ENCODE results near the gene C3orf38.
"Not testable (repeated sequence)": the region's sequence is repeated elsewhere in the genome, so short reads cannot be mapped to it uniquely, and the experiment has no call there.

The C3orf38 gene

GRCh38 chr3:88166419-88166971 is 16.7 kb downstream of the C3orf38 start:
- DNase-seq = no peak
- Histone ChIP-seq H3K4me3 (ENCODE audit: low read depth, low read length) (no peak overlapping the region), H3K27me3 (replicated peaks) (no peaks in the 10 kb centered on the region), H3K27ac (no peak overlapping the region), H3K36me3 (replicated peaks) (no peaks in the 10 kb centered on the region)
- in situ Hi-C loops (cut with HindIII; ENCODE audit: low pct_ligation_motif_present, low sequenced_read_pairs) = no loop called here
- no peak for TF ChIP-seq CTCF (IDR thresholded peaks at IDR 0.05; ENCODE audit: low read depth, low read length, missing control alignments)

- Histone ChIP-seq H3K4me3 (ENCODE audit: low read depth, low read length) (no peak overlapping the region), H3K27ac (no peak overlapping the region), H3K27me3 (replicated peaks) (no peaks in the 10 kb centered on the region), H3K36me3 (replicated peaks) (no peaks in the 10 kb centered on the region)
- DNase-seq = no peak
- in situ Hi-C loops (cut with HindIII; ENCODE audit: low pct_ligation_motif_present, low sequenced_read_pairs) = no loop called here
- no peak for TF ChIP-seq CTCF (IDR thresholded peaks at IDR 0.05; ENCODE audit: low read depth, low read length, missing control alignments)
Observed at GRCh38 chr3:88167173-88167572, 17.4 kb downstream of the C3orf38 start.

- no peaks in the 10 kb centered on the region for H3K27me3 ChIP-seq (replicated peaks)
- H3K36me3 ChIP-seq (replicated peaks) = no peaks in the 10 kb centered on the region
- in situ Hi-C loops (cut with HindIII; ENCODE audit: low pct_ligation_motif_present, low sequenced_read_pairs) = no loop called here
- no peak overlapping the region for H3K4me3 ChIP-seq (ENCODE audit: low read depth, low read length)
- no peak overlapping the region for H3K27ac ChIP-seq
- TF ChIP-seq CTCF (IDR thresholded peaks at IDR 0.05; ENCODE audit: low read depth, low read length, missing control alignments) = no peak
- no peak for DNase-seq
Observed at GRCh38 chr3:88167704-88168103, 17.9 kb downstream of the C3orf38 start.

GRCh38 chr3:88168171-88168570 is 18.4 kb downstream of the C3orf38 start:
- Histone ChIP-seq H3K27ac (no peak overlapping the region), H3K36me3 (replicated peaks) (no peaks in the 10 kb centered on the region), H3K27me3 (replicated peaks) (no peaks in the 10 kb centered on the region), H3K4me3 (ENCODE audit: low read depth, low read length) (no peak overlapping the region)
- DNase-seq = no peak
- TF ChIP-seq CTCF (IDR thresholded peaks at IDR 0.05; ENCODE audit: low read depth, low read length, missing control alignments) = no peak
- in situ Hi-C loops (cut with HindIII; ENCODE audit: low pct_ligation_motif_present, low sequenced_read_pairs) = no loop called here

GRCh38 chr3:88180398-88180999 is 30.7 kb downstream of the C3orf38 start:
- DNase-seq = peak; percentile 54
- in situ Hi-C loops (cut with HindIII; ENCODE audit: low pct_ligation_motif_present, low sequenced_read_pairs) = no loop called here
- Histone ChIP-seq H3K36me3 (replicated peaks) (no peaks in the 10 kb centered on the region), H3K4me3 (ENCODE audit: low read depth, low read length) (no peak overlapping the region), H3K27ac (no peak overlapping the region), H3K27me3 (replicated peaks) (no peaks in the 10 kb centered on the region)
- peak; percentile 54 for TF ChIP-seq CTCF (IDR thresholded peaks at IDR 0.05; ENCODE audit: low read depth, low read length, missing control alignments)

GRCh38 chr3:88182165-88182918 is 32.6 kb downstream of the C3orf38 start:
- DNase-seq; H3K27ac ChIP-seq; H3K4me3 ChIP-seq (ENCODE audit: low read depth, low read length); H3K36me3 ChIP-seq (replicated peaks); H3K27me3 ChIP-seq (replicated peaks); in situ Hi-C loops (cut with HindIII; ENCODE audit: low pct_ligation_motif_present, low sequenced_read_pairs): not testable (repeated sequence)

All from brain microvascular endothelial cell (primary cell).